SK-MEL-5 (cell line): Measurements from ENCODE around the gene CDKL2. TPM values are rescaled to one million over a fixed set of nuclear protein-coding genes. Genes with fewer than 3 reads are reported as not detected.
A peak's percentile ranks its signal among the peaks of the same experiment; 100 is the strongest.
"Not testable (repeated sequence)": the region's sequence is repeated elsewhere in the genome, so short reads cannot be mapped to it uniquely, and the experiment has no call there.

ENCODE experiments used
- DNase-seq: peaks from one replicate; pipeline ENCODE4 v3.0.0-alpha.2; 2016; ENCODE audit warnings: low read depth, low spot score
- in situ Hi-C: cut with HindIII; loops from 2 replicates; pipeline ENCODE4 v1.10.0; 2016; ENCODE audit warnings: low sequenced_read_pairs, high pct_unique_total_duplicates, low pct_unique_long_range_greater_than_20kb
- polyA plus RNA-seq, 2 experiments: library from polyadenylated mRNA; depleted of rRNA; stranded (reverse); fragments of >200 nt; gene quantifications; 2 replicates each; pipeline ENCODE4 v1.2.3, GENCODE V29; 2015
- total RNA-seq: library from RNA; depleted of rRNA; stranded (reverse); fragments of >200 nt; shearing (Covaris generic); gene quantifications from 2 replicates; pipeline ENCODE4 v1.2.3, GENCODE V29; 2014; rRNA removed

Gene CDKL2
- not detected in 2 replicates for total RNA-seq
- polyA plus RNA-seq (2015; cell fraction: cytosol; rRNA removed) = not detected in 2 replicates
- 0.09 and 0.34 TPM in 2 replicates for polyA plus RNA-seq (2015; cell fraction: nucleus; rRNA removed)

- DNase-seq = no peak
- in situ Hi-C loops = no loop called here
Measured at GRCh38 chr4:75630174-75630936, at the start of gene CDKL2. TSS of gene CDKL2 (minus strand) at chr4:75630528. CDS start at chr4:75625988, 4,540 bp downstream.

- DNase-seq = no peak
- in situ Hi-C loops = no loop called here
Measured at GRCh38 chr4:75678965-75679364, 48.6 kb upstream of the CDKL2 start.

DNA sequence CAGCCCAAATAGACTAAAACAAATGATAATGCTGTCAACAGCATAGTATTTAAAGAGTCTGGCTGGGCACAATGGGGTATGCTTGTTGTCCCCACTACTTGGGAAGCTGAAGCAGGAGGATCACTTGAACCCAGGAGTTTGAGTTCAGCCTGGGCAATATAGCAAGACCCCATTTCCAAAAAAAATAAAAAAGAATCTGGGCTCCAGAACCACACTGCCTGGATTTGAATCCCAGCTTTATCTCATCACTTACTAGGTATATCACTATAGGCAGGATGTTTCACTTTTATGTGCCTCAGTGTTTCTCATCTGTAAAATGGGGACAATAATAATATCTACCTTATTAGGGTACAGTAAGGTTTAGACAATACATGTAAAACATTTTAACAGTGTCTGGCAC is 48.1 kb upstream of the CDKL2 start:
- in situ Hi-C loops = no loop called here
- DNase-seq = no peak

- in situ Hi-C loops = no loop called here
- peak; percentile 98 for DNase-seq
Measured at GRCh38 chr4:75675004-75675531, 44.7 kb upstream of the CDKL2 start.

- in situ Hi-C loops = no loop called here
- peak; percentile 77 for DNase-seq
Measured at GRCh38 chr4:75673959-75674328, 43.6 kb upstream of the CDKL2 start.

GRCh38 chr4:75673027-75673958 is 43.0 kb upstream of the CDKL2 start, which contains the start of gene G3BP2:
TSS of gene G3BP2 (minus strand) at chr4:75673411. CDS start at chr4:75662025, 11,386 bp downstream.
- in situ Hi-C loops = no loop called here
- DNase-seq = peak; percentile 97

- in situ Hi-C loops = no loop called here
- peak; percentile 69 for DNase-seq
Measured at GRCh38 chr4:75672461-75673026, 42.2 kb upstream of the CDKL2 start.

DNA sequence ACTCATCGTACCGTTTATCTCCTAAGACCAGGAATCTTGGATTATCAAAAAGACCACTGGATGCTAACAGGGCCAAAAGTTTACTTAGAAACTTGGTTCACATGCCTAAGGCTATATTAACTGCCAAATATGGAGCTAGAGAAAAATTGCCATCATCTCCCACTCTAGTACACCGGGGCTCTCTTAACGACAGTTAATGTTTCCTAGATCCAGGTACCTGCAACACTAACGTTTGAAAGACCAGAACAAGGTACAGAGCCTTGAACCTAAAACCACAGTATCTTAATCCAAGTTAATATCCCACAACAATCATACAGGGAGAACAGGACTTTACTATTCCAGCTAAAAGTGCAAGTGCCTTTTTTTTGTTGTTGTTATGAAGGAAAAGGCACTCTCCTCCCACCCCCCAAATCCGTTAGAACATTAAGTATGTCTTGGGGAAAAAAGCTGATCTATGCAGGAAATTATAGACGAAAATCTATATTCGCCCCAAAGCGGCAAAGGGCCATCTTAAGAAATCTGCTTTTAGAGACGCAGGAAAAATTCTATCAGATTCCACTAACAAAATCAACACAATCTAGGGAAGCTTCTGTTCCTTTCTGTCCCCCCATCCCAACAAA is 41.6 kb upstream of the CDKL2 start:
- no peak for DNase-seq
- in situ Hi-C loops = no loop called here

DNA sequence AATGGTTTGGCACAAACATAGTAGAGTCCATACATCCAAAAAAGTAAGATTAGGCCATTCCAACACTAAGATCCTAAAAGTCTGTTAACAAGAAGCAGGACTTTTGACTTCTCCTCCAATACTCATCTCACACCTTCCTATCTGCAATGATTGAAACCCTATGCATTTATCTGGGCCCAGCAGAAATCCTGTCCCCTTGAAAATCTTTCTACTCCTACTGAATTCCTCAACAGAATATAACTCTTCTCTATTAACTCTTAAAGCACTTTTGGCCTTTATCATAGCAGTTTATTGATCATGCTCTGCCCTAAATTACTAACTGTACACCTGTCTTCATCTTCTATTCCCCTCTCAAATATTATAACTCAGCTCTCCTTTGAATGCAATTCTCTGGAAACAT is 38.3 kb upstream of the CDKL2 start:
- in situ Hi-C loops = no loop called here
- DNase-seq = no peak

DNA sequence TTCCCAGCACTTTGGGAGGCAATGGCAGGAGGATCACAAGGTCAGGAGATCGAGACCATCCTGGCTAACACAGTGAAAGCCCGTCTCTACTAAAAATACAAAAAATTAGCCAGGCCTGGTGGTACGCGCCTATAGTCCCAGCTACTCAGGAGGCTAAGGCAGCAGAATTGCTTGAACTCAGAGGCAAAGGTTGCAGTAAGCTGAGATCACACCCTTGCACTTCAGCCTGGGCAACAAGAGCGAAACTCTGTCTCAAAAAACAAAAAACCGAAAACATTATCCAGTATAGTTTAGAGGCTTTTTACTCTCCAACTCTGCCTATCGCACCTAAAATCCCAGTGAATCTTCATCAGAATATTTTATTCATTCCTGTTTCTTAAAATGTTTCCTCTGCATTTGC is 37.3 kb upstream of the CDKL2 start:
- in situ Hi-C loops, DNase-seq: not testable (repeated sequence)

GRCh38 chr4:75666299-75666698 is 36.0 kb upstream of the CDKL2 start:
- DNase-seq = no peak
- in situ Hi-C loops = no loop called here

- in situ Hi-C loops, DNase-seq: not testable (repeated sequence)
Measured at GRCh38 chr4:75664604-75665003, 34.3 kb upstream of the CDKL2 start.

DNA sequence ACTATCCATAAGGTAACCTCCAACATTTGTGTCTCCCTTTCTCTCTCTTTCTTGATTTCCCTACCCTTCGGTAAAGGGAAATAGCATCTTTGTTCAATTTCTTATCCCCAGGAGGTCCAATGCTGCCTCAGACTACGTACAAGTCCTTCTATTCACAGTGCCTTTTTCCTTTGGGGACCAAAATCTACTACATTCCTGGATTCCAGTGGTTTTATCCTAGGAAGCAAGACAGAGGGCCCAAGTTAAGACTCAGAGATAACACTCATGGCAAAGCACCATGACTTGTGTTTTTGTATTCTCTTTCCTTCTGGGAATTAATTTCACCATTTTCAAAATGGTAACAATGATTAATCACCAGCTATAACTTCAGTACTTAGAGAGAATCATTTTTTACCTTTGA is 32.3 kb upstream of the CDKL2 start:
- DNase-seq = peak; percentile 59
- in situ Hi-C loops = no loop called here

DNA sequence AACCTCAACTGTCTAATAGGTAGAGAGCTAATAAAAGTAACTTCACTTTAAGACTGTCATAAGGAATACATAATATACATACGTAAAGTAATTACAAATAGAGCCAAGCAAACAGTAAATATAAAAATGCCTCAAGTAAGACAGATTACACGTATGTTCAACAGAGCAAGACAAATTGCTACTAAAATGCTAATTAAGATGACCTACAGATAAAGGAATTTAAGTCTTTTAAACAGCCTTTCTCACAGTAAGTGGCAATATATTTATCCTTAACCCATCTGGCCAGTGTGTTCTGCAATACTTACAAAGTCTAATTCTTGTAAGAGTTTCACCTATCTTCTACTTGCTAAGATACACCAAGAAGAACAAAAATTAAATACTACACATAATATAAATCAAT is 30.2 kb upstream of the CDKL2 start:
- no peak for DNase-seq
- in situ Hi-C loops = no loop called here

- in situ Hi-C loops = no loop called here
- DNase-seq = no peak
Measured at GRCh38 chr4:75659512-75660031, 29.2 kb upstream of the CDKL2 start.

DNA sequence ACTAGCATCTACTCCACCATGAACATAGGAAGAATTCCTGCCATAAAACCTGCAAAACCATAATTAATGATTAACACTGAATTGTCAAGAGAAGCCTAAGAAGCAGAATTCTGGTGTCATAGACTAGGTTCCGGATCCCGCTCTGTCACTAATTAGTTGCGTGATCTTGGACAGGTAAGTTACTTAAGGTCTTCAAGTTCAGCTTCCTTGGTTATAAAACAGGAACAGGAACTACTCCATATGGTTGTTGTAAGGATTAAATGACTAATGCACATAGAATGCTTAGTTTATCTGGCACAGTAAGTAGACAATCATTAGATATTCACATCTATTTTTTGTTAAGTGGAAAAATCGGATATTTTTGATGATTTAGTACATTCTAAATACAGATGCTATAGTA is 28.5 kb upstream of the CDKL2 start:
- no peak for DNase-seq
- in situ Hi-C loops = no loop called here

GRCh38 chr4:75655562-75655961 is 25.2 kb upstream of the CDKL2 start:
- in situ Hi-C loops = no loop called here
- no peak for DNase-seq
